ENCODE results near the gene BTNL3.
"Not testable (repeated sequence)": the region's sequence is repeated elsewhere in the genome, so short reads cannot be mapped to it uniquely, and the experiment has no call there.

The BTNL3 gene

GRCh38 chr5:180988592-180988991 lies at the start of gene BTNL3:
Gene BTNL3 (plus strand): TSS chr5:180988846. CDS start chr5:180989029, 183 bp downstream.
- no peak for DNase-seq

- no peak for DNase-seq
Measured at GRCh38 chr5:180950291-180950949, 38.2 kb upstream of the BTNL3 start.

GRCh38 chr5:180959661-180960060 lies 29.0 kb upstream of the BTNL3 start:
- no peak for DNase-seq

GRCh38 chr5:180960209-180960608 lies 28.4 kb upstream of the BTNL3 start:
- no peak for DNase-seq

- DNase-seq, result no peak
Measured at GRCh38 chr5:180969406-180969805, 19.2 kb upstream of the BTNL3 start.

- no peak for DNase-seq
Measured at GRCh38 chr5:180970336-180970735, 18.3 kb upstream of the BTNL3 start.

GRCh38 chr5:180970875-180971274 lies 17.8 kb upstream of the BTNL3 start:
- DNase-seq, result no peak

- no peak for DNase-seq
Measured at GRCh38 chr5:180974612-180975315, 13.9 kb upstream of the BTNL3 start.

- no peak for DNase-seq
Measured at GRCh38 chr5:180975338-180975737, 13.3 kb upstream of the BTNL3 start.

GRCh38 chr5:180976518-180976917 lies 12.1 kb upstream of the BTNL3 start:
- DNase-seq, result no peak

- no peak for DNase-seq
Measured at GRCh38 chr5:180977852-180978251, 10.8 kb upstream of the BTNL3 start.

- no peak for DNase-seq
Measured at GRCh38 chr5:180982008-180982741, 6.5 kb upstream of the BTNL3 start.

GRCh38 chr5:180988016-180988415 lies 630 bp upstream of the BTNL3 start:
- no peak for DNase-seq

- DNase-seq, result no peak
Measured at GRCh38 chr5:180990086-180990881, 1.6 kb downstream of the BTNL3 start.

GRCh38 chr5:180990882-180991242 lies 2.2 kb downstream of the BTNL3 start:
- DNase-seq, result no peak

GRCh38 chr5:181001947-181002346 lies 13.3 kb downstream of the BTNL3 start:
- no peak for DNase-seq

- no peak for DNase-seq
Measured at GRCh38 chr5:181005791-181006190, 17.1 kb downstream of the BTNL3 start.

GRCh38 chr5:181008136-181008535 lies 19.5 kb downstream of the BTNL3 start:
- DNase-seq, result no peak

GRCh38 chr5:181010018-181010417 lies 21.4 kb downstream of the BTNL3 start:
- not testable (repeated sequence) for DNase-seq

- DNase-seq, result not testable (repeated sequence)
Measured at GRCh38 chr5:181014654-181015053, 26.0 kb downstream of the BTNL3 start.

- not testable (repeated sequence) for DNase-seq
Measured at GRCh38 chr5:181017448-181017847, 28.8 kb downstream of the BTNL3 start.

- DNase-seq, result no peak
Measured at GRCh38 chr5:181020688-181021087, 32.0 kb downstream of the BTNL3 start.

All from HCEC 1CT (cell line).